GM12891 (cell line): Measurements from ENCODE around the gene ZSCAN26.
A peak's percentile ranks its signal among the peaks of the same experiment; 100 is the strongest.

Experiments used
- DNase-seq: peaks from one replicate; pipeline ENCODE4 v3.0.0; 2011; ENCODE audit warnings: low spot score; ENCODE audit not compliant: insufficient read length
- FAIRE-seq: peaks from 2 replicates; lab custom pipeline; 2011; peaks lifted over from hg19 to GRCh38; lab: Jason Lieb, UNC
- PAX5 ChIP-seq: IDR thresholded peaks from 2 replicates; pipeline ENCODE4 v1.6.1; 2011; ENCODE audit warnings: low read length, moderate library complexity, mild to moderate bottlenecking; ENCODE audit not compliant: insufficient read depth, severe bottlenecking
- POLR2A ChIP-seq: IDR thresholded peaks from 2 replicates; pipeline ENCODE4 v1.6.1; 2011; ENCODE audit warnings: low read depth, low read length, control low read depth
- POLR2AphosphoS5 ChIP-seq: IDR thresholded peaks from 2 replicates; pipeline ENCODE4 v1.6.1; 2011; ENCODE audit warnings: low read depth, low read length, control low read depth
- POU2F2 ChIP-seq: IDR thresholded peaks from 2 replicates; pipeline ENCODE4 v1.6.1; 2011; ENCODE audit warnings: low read depth, mild to moderate bottlenecking, control low read depth, low read length, moderate library complexity
- SPI1 ChIP-seq: IDR thresholded peaks from 2 replicates; pipeline ENCODE4 v1.6.1; 2011; ENCODE audit warnings: low read depth, low read length, control low read depth
- TAF1 ChIP-seq: IDR thresholded peaks from 2 replicates; pipeline ENCODE4 v1.6.1; 2011; ENCODE audit warnings: low read depth, low read length, control low read depth

ZSCAN26 gene

DNA sequence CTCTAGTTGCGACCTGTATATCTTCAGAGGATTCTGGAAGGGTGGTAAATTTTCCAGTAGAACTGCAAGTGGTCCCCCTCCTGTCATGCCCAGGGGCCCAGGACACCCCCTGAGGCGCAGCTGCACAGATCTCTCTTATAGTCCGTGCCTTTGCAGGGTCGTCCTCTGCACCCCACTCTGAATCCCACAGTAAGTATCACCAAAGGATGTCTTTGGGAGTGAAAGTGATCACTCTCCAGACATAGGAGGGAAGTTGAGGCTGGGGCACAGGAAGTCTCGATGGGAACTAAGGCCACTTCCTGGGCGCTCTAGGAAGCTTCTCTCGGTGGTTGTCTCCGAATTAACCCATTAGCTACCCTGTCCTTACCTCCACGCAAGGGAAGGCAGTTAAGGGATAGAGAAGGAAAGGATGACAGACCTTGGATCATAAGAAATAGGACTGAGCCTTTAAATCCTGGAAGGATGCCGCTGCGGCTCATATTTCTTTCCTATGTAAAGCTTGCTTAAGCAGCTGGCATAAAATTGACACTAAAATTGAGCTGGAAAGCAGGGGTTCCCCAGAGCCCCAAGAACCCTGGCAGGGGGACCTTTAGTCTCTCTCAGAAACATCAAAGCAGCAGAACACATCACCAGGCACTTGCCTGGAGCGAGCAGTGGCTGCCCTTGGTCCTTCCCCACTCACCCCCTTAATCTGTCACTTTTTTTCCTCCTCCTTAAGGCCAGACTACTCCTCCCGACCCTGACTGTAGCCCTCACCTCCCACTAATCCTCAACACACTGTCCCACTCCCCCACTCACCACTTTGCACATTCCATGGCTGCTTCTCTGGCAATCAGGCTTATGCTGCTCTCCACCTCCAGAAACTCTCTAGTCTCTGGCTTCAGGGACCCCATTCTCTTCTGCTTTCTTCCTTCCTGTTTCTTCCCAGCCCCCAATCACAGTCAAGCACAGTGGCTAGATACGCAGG, 14.7 kb upstream of the ZSCAN26 start, which contains the start of gene ZKSCAN4:
TSS of gene ZKSCAN4 (minus strand) at position 261 of the 967 bp plus-strand sequence. CDS start 289 bp downstream, outside the sequence.
- TF ChIP-seq SPI1 (peak; percentile 57; the same call in 1 of the 2 replicates), POLR2A (peak; percentile 16; the same call in 1 of the 2 replicates), PAX5 (no peak), TAF1 (peak; percentile 84; the same call in 1 of the 2 replicates), POLR2AphosphoS5 (no peak), POU2F2 (0 out of 2 replicates have a peak, but pooled peaks have one; percentile 46)
- DNase-seq (peak; percentile 49), FAIRE-seq (peak; percentile 80)

DNA sequence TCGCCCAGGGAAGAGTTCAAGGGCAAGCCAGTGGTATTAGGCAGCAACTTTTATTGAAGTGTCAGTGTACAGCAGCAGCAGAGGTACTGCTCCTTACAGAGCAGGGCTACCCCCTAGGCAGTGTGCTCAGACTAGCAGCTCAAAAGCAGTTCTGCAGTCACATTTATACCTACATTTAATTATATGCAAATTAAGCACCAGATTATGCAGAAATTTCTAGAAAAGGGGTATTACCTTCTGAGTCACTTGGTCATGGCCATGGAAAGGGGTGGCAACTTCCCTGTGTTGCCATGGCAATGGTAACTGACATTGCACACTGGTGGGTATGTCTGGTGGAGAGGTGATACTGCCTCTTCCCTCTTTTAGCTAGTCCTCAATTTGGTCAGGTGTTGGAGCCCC, 12.8 kb upstream of the ZSCAN26 start:
- TF ChIP-seq POLR2A (peak; percentile 81), TAF1 (peak; percentile 20; the same call in 1 of the 2 replicates), SPI1 (no peak), POLR2AphosphoS5 (peak; percentile 30; the same call in 1 of the 2 replicates), POU2F2 (0 out of 2 replicates have a peak, but pooled peaks have one; percentile 19), PAX5 (no peak)
- FAIRE-seq (no peak), DNase-seq (no peak)

DNA sequence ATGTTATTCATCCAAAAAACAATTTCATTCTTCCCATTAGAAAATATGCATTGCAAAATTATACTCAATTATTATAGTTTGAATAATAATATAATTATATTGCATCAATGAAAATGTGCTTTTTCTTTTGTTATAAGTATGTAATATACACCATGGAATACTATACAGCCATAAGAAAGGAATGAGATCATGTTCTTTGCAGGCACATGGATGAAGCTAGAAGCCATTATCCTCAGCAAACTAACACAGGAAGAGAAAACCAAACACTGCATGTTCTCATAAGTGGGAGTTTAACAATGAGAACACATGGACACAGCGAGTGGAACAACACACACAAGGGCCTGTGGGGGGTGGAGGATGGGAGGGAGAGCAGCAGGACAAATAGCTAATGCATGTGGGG, 9.9 kb upstream of the ZSCAN26 start:
- FAIRE-seq: no peak
- no peak for TF ChIP-seq POU2F2
- TF ChIP-seq POLR2AphosphoS5: no peak

DNA sequence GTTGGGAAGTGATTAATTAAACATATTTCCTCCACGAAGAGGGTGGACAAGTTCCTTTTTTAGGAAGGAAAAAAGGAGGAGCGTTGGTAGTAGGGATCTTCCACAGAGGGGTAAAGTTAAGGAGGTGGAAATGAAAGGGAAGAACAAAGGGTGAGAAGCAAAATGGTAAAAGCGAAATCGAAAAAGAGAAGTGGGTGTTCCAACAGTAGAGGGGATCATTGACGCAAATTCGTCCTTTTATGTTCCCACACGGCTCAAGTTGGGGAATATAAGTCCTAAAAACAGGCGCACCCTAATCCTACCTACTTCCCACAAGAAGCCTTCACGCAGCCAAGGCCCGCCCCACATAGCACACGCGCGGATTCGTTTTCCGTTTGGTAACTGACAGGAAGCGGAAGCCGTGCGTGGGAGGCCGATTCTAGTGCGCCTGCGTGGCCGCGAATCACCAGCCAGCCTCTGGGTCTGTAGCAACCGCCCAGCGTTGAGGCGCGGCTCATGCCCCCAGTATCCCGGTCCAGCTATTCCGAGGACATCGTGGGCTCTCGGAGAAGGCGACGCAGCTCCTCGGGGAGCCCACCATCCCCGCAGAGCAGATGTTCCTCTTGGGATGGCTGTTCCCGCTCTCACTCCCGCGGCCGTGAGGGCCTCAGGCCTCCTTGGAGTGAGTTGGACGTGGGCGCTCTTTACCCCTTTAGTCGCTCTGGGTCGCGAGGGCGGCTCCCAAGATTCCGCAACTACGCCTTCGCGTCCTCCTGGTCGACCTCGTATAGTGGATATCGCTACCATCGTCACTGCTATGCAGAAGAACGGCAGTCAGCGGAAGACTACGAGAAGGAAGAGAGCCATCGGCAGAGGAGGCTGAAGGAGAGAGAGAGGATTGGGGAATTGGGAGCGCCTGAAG, 7.8 kb upstream of the ZSCAN26 start, which contains the start of gene NKAPL:
TSS of gene NKAPL (plus strand) at position 421 of the 901 bp plus-strand sequence. CDS start at position 496, 75 bp downstream.
- FAIRE-seq: no peak
- DNase-seq: no peak

More for the DNA sequence above, 9.9 kb upstream of the ZSCAN26 start:
- DNase-seq: no peak

DNA sequence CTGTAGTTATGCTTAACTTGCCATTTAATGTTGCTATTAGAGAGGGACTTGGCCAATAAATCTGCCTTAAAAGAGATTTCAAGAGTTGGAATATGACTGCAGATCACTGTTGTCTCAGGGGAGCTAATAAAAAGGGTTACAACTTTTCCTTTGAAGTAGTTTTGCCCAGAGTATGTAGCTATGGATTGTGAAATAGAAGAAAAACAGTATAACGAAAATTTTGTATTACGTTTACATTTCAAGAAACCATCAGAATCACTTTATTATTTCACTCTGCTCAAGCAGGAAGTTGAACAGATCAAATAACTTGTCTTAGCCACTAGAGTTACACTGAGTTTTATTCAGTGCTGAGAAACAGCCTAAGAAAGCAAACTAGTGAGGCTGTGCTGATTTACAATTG, 3.0 kb upstream of the ZSCAN26 start:
- no peak for FAIRE-seq
- DNase-seq: no peak
- TF ChIP-seq POLR2AphosphoS5 (no peak), TAF1 (no peak), POU2F2 (no peak), PAX5 (no peak), SPI1 (no peak), POLR2A (no peak)

More for the DNA sequence above, 7.8 kb upstream of the ZSCAN26 start, which contains the start of gene NKAPL:
- no peak for TF ChIP-seq POU2F2
- TF ChIP-seq TAF1: no peak
- TF ChIP-seq SPI1: peak; percentile 72
- no peak for TF ChIP-seq POLR2AphosphoS5
- no peak for TF ChIP-seq PAX5

DNA sequence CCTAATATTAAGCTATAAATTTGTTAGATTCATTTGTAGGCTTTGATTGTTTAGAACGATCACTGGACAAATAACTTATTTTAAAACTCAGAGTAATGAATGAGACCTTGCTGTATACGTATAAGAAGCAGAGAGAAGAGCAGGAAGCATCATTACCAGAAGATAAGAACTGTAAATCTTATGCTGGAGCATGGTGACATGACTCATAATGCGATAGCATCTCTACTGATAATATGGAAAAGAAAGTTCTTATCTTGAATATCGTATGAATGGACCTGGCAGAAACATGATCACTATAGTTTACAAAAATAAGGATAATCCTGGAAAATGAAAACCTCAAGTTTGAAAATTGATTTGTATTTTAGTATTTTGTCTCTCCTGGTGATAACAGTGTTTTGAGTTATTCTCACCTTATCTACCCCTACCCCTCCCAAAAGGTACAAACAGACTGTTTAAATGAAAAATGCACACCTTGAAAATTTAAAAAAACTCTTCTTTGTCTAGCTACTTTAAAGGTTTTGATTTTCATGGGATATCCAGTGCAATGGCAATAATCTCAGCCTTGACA, 2.0 kb upstream of the ZSCAN26 start:
- FAIRE-seq (no peak), DNase-seq (no peak)
- TF ChIP-seq POLR2A: no peak
- TF ChIP-seq POU2F2: no peak
- TF ChIP-seq POLR2AphosphoS5: no peak
- no peak for TF ChIP-seq PAX5
- TF ChIP-seq SPI1: no peak
- TF ChIP-seq TAF1: no peak

DNA sequence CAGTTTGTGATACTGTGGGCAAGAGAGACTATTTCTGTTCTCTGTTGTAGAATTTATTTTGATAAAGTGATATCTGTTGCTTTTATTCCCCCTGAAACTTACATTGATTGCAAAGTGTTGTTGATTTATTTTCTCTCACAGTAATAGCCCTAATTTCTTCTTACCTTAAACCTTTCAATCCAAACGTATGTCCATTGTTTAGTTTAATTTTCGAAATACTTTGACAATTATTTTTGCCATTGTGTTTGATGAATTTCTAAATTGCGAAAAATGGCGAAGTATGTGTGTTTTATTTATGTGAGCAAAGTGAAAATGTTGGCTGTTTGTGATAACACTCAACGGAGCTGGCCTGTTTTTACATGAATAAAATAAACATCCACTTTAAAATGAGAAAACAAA, 381 bp upstream of the ZSCAN26 start:
- no peak for DNase-seq
- FAIRE-seq: peak; percentile 16
- no peak for TF ChIP-seq SPI1
- no peak for TF ChIP-seq POU2F2
- TF ChIP-seq TAF1: no peak
- TF ChIP-seq POLR2A: no peak
- TF ChIP-seq PAX5: no peak
- TF ChIP-seq POLR2AphosphoS5: no peak

DNA sequence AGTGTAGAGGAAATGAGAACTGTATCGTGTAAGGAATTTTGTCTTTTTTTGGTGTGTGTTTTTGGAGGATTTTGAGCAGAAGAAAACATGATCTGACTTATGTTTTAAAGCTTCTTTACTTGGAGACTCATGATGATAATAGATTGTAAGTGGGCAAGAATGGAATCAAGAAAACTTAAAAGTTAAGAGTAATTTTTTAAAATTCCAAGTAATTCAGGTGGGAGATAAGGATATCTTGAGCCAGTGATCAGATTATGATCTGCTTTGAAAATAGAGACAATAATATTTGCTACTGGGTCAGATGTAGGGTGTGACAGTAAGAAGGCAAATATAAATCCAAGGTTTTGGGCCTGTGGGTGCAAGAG, 734 bp downstream of the ZSCAN26 start:
- no peak for TF ChIP-seq POLR2AphosphoS5
- no peak for TF ChIP-seq PAX5
- TF ChIP-seq POU2F2: no peak
- TF ChIP-seq SPI1: no peak
- no peak for TF ChIP-seq POLR2A
- TF ChIP-seq TAF1: no peak
- FAIRE-seq (no peak), DNase-seq (no peak)
